SK-N-SH (cell line): ENCODE results near the gene COPS9.

ENCODE experiments used
- EP300 ChIP-seq, 2 experiments: IDR thresholded peaks; 2 replicates each; pipeline versions ENCODE4 v1.4.0 to v1.6.1; 2012; ENCODE audit warnings: borderline replicate concordance in 1 of 2, low read depth in 1 of 2, low read length in 1 of 2
- EZH2phosphoT487 ChIP-seq: fragments of 200-600 bp; sonication (generic); IDR thresholded peaks from 2 replicates; pipeline ENCODE4 v1.6.1; 2017; ENCODE audit warnings: low read depth, mixed run types, mild to moderate bottlenecking, antibody characterized with exemption, moderate library complexity, borderline replicate concordance
- FOSL2 ChIP-seq: IDR thresholded peaks from 2 replicates; pipeline ENCODE4 v1.4.0; 2012; ENCODE audit warnings: low read depth, mild to moderate bottlenecking, moderate library complexity, borderline replicate concordance
- GATA2 ChIP-seq: sonication (generic); formaldehyde crosslinking; IDR thresholded peaks from 2 replicates; pipeline ENCODE4 v1.5.0; 2020; ENCODE audit warnings: mild to moderate bottlenecking, missing genetic modification reagents
- NRF1 ChIP-seq: IDR thresholded peaks from 2 replicates; pipeline ENCODE4 v1.6.1; 2012; ENCODE audit warnings: low read depth, mild to moderate bottlenecking, low read length
- RXRA ChIP-seq: IDR thresholded peaks from 2 replicates; pipeline ENCODE4 v1.4.0; 2012; ENCODE audit warnings: low read depth, mild to moderate bottlenecking, borderline replicate concordance
- SIN3A ChIP-seq: IDR thresholded peaks from 2 replicates; pipeline ENCODE4 v1.6.1; 2012; ENCODE audit warnings: low read depth, mild to moderate bottlenecking, low read length, moderate library complexity, borderline replicate concordance
- TEAD4 ChIP-seq: IDR thresholded peaks from 2 replicates; pipeline ENCODE4 v1.4.0; 2012; ENCODE audit warnings: mild to moderate bottlenecking, borderline replicate concordance; ENCODE audit not compliant: insufficient read depth
- TF ChIP-seq, protein P1 (sequence below): IDR thresholded peaks from 2 replicates; pipeline ENCODE4 v1.4.0; 2012; ENCODE audit warnings: low read depth, borderline replicate concordance
- TF ChIP-seq, protein P2 (sequence below): fragments of 200-600 bp; sonication (generic); IDR thresholded peaks from 2 replicates; pipeline ENCODE4 v1.6.1; 2017; ENCODE audit warnings: antibody characterized with exemption, mild to moderate bottlenecking, moderate library complexity

DNA sequence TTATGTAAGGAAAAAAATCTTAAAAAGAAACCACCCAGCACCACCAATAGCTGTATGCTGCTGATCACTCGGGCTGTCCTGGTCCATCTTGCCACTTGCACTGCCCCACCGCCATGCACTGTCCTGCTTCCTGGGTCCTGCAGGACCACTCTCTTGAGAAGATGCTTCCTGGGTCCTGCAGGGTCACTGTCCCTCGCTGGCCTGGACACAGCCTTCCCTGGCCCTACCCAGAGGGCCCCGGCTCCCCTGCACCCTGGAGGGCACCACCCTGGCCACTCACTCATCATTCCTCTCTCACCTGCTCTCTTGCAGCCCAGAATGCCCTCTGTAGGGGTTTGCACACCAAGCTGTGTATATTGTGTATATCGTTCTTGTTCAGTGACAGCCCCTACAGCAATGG lies 6.8 kb upstream of the COPS9 start:
- TF ChIP-seq EZH2phosphoT487 = no peak
- no peak for TF ChIP-seq TEAD4
- TF ChIP-seq, protein P1, sequence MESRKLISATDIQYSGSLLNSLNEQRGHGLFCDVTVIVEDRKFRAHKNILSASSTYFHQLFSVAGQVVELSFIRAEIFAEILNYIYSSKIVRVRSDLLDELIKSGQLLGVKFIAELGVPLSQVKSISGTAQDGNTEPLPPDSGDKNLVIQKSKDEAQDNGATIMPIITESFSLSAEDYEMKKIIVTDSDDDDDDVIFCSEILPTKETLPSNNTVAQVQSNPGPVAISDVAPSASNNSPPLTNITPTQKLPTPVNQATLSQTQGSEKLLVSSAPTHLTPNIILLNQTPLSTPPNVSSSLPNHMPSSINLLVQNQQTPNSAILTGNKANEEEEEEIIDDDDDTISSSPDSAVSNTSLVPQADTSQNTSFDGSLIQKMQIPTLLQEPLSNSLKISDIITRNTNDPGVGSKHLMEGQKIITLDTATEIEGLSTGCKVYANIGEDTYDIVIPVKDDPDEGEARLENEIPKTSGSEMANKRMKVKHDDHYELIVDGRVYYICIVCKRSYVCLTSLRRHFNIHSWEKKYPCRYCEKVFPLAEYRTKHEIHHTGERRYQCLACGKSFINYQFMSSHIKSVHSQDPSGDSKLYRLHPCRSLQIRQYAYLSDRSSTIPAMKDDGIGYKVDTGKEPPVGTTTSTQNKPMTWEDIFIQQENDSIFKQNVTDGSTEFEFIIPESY = no peak
- TF ChIP-seq SIN3A = no peak
- TF ChIP-seq EP300 (IDR thresholded peaks at IDR 0.05; ENCODE audit: borderline replicate concordance in 1 of 2, low read depth in 1 of 2, low read length in 1 of 2) = no peak
- TF ChIP-seq GATA2 (CRISPR knock-in tag) = no peak
- TF ChIP-seq, protein P2, sequence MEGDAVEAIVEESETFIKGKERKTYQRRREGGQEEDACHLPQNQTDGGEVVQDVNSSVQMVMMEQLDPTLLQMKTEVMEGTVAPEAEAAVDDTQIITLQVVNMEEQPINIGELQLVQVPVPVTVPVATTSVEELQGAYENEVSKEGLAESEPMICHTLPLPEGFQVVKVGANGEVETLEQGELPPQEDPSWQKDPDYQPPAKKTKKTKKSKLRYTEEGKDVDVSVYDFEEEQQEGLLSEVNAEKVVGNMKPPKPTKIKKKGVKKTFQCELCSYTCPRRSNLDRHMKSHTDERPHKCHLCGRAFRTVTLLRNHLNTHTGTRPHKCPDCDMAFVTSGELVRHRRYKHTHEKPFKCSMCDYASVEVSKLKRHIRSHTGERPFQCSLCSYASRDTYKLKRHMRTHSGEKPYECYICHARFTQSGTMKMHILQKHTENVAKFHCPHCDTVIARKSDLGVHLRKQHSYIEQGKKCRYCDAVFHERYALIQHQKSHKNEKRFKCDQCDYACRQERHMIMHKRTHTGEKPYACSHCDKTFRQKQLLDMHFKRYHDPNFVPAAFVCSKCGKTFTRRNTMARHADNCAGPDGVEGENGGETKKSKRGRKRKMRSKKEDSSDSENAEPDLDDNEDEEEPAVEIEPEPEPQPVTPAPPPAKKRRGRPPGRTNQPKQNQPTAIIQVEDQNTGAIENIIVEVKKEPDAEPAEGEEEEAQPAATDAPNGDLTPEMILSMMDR = no peak
- TF ChIP-seq FOSL2 = no peak
- TF ChIP-seq RXRA = no peak
- no peak for TF ChIP-seq NRF1
